Peyer's patch (tissue), 4 donors: ENCODE data around the gene HOXA5.

Experiments
- CTCF ChIP-seq, 6 experiments: fragments of 450-650 bp in 4 of 6; fragments of 200-600 bp in 2 of 6; sonication (generic) in 1 of 6; IDR thresholded peaks; one replicate each; pipeline ENCODE4 v1.5.1; 2017 to 2019; ENCODE audit warnings: antibody characterized with exemption in 6 of 6, mild to moderate bottlenecking in 3 of 6, moderate library complexity in 1 of 6
- POLR2A ChIP-seq, 2 donors: fragments of 450-650 bp; IDR thresholded peaks; one replicate each; pipeline ENCODE4 v1.5.1; 2017; ENCODE audit warnings: antibody characterized with exemption in 2 of 2, mild to moderate bottlenecking in 2 of 2, moderate library complexity in 2 of 2

GRCh38 chr7:27142580-27143022, 880 bp downstream of the HOXA5 start:
- TF ChIP-seq CTCF (IDR thresholded peaks at IDR 0.05) = no peak
- TF ChIP-seq POLR2A (IDR thresholded peaks at IDR 0.05) = no peak
